SK-MEL-5 (cell line): ENCODE data around the gene LIAS. TPM values are rescaled to one million over a fixed set of nuclear protein-coding genes. Genes with fewer than 3 reads are reported as not detected.
"Not testable (repeated sequence)": the region's sequence is repeated elsewhere in the genome, so short reads cannot be mapped to it uniquely, and the experiment has no call there.

Experiments
- DNase-seq: peaks from one replicate; pipeline ENCODE4 v3.0.0-alpha.2; 2016; ENCODE audit warnings: low read depth, low spot score
- in situ Hi-C: cut with HindIII; loops from 2 replicates; pipeline ENCODE4 v1.10.0; 2016; ENCODE audit warnings: low sequenced_read_pairs, high pct_unique_total_duplicates, low pct_unique_long_range_greater_than_20kb
- polyA plus RNA-seq, 2 experiments: library from polyadenylated mRNA; depleted of rRNA; stranded (reverse); fragments of >200 nt; gene quantifications; 2 replicates each; pipeline ENCODE4 v1.2.3, GENCODE V29; 2015
- total RNA-seq: library from RNA; depleted of rRNA; stranded (reverse); fragments of >200 nt; shearing (Covaris generic); gene quantifications from 2 replicates; pipeline ENCODE4 v1.2.3, GENCODE V29; 2014; rRNA removed

Gene LIAS
- total RNA-seq = 20.4 and 20.5 TPM in 2 replicates
- polyA plus RNA-seq (2015; cell fraction: cytosol; rRNA removed) = 15.6 and 17.2 TPM in 2 replicates
- 35.7 and 40.3 TPM in 2 replicates for polyA plus RNA-seq (2015; cell fraction: nucleus; rRNA removed)

DNA sequence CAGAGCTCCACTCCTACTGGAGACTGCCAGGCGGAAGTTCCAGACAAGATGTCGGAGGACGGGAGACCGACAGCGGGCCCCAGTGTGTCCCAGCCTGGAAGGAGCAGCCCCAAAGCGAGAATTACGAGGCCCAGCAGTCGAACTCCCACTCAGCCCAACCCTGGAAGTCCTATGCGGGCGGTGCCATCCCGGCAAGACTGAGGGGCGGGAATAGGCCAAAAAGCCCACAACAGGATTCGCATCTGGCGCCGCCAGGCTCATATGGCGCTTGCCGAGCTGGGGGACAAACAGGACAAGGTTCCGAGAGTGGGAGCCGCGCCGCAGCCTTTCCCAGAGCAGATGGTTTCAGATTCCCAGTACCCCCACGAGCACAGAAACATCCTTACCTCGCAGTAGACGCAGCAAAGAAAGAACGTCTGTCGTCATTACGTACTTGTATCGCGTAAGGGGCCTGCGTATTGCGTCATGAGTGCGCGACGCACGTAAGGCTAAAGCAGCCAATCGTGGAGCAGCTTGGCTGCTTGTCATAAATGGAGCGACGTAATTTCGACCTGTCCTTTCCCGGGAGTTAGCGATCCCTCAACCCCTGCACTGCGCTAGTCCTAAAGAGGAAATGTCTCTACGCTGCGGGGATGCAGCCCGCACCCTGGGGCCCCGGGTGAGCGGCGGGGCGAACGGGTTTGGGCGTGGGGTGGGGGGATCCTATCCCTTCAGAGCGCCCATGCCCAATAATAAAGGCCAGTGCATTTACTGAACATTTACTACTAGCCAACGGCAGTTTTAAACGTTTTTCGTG is at the start of gene LIAS, which contains the start of gene RPL9:
Gene LIAS (plus strand): TSS at position 552 of the 796 bp plus-strand sequence. CDS start 62 bp downstream, at position 614.
Gene RPL9 (minus strand): TSS at position 418 of the 796 bp plus-strand sequence. CDS start 483 bp downstream, outside the sequence.
- in situ Hi-C loops = no loop called here
- peak; percentile 98 for DNase-seq

DNA sequence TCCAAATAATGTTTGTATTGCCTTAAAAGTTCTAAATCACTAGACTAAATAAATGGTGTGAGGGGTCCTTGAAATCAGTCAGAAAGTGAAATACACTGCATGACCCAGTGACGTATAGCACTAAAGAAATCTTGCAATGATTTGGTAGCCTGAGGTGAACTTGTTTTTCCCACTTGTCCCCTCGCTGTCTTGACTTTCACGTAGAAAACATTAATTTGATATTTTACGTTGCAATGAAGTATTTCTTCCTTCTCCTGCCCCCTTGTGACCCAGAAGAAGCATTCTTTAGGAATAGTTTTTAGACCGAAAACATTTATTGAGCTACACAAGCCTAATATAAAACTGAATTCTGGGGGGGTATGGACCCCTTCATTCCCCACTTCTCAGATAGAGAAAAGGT is 48.4 kb upstream of the LIAS start:
- in situ Hi-C loops = no loop called here
- peak; percentile 28 for DNase-seq

DNA sequence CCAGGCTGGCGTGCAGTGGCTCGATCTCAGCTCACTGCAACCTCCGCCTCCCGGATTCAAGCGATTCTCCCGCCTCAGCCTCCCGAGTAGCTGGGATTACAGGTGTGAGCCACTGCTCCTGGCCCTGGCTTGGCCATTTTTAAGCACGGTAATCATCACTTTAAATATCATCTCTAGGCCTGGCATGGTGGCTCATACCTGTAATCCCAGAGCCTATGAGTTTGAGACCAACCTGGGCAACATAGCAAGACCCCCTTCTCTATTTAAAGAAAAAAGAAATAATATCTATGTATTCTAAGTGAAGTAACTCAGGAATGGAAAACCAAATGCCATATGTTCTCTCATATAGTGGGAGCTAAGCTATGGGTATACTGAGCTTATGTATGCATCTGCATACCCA is 47.3 kb upstream of the LIAS start:
- in situ Hi-C loops = not testable (repeated sequence)

DNA sequence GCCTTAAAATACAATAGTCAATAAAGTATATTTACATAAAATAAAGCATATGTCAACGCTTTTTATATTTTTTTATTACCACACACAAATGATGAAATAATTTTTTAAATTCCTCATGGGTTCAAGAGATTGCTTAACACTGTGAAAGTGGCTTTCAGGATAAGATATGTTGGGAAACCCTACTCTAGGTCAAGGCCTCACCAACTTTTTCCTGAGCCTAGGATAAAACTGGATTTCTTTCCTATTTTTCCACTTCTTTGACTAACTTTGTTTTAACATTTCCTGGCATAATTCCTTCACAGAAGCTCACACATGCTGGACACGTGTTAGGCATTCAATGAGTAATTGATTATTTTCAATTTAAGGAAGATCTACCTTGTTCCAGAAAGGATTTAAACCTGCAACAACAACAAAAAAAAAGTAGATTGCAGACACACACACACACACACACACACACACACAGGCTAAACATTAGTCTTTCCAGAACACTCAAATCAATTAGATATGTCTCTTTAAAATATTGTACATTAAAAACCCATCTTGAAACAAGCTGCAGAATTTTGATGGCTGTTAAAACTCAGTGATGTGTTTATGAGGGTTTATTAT is 43.1 kb upstream of the LIAS start:
- in situ Hi-C loops = no loop called here
- DNase-seq = no peak

More for the DNA sequence above, 47.3 kb upstream of the LIAS start:
- not testable (repeated sequence) for DNase-seq

DNA sequence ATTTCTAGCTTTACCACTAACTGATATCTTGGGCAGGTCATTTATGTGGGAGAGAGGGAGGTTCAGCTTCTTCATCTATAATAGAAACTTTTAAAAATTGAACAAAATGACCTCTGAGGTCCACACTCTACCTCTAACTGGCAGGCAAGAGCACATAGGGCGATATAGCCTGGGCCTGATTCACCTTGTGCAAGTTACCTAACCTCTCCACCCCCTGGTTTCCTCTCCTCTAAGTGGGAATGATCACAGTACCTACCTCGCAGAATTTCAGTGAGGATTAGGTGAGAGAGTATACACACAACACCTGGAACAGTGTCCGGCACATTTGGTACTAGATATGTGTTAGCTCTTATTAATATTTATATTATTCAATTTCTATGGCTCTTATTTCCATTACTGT is 36.6 kb upstream of the LIAS start:
- DNase-seq = no peak
- in situ Hi-C loops = no loop called here

DNA sequence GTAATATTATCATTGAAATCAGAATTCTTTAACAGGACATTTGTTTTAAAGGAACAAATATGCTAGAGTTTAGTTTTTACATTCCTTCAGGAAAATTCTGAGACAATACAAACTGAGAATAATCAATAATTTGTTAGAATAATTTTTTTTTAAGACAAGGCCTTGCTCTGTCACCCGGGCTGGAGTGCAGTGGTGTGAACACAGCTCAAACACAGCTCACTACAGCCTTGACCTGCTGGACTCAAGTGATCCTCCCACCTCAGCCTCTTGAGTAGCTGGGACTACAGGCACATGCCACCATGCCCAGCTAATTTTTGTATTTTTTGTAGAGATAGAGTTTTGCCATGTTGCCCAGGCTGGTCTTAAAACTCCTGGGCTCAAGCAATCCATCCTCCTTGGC is 33.6 kb upstream of the LIAS start:
- in situ Hi-C loops, DNase-seq: not testable (repeated sequence)

DNA sequence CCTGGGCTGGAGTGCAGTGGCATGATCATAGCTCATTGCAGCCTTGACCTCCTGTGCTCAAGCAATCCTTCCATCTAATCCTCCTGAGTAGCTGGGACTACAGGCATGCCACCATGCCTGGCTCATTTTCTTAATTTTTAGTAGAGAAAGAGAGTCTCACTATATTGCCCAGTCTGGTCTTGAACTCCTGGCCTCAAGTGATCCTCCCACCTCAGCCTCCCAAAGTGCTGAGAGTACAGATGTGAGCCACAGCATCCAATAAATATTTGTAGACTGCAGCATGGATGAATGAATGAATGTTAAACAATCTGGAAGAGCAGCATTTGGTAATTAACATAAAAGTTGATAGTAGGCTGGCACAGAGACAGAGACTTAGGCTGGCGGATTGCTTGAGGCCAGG is 32.1 kb upstream of the LIAS start:
- in situ Hi-C loops = no loop called here
- no peak for DNase-seq

DNA sequence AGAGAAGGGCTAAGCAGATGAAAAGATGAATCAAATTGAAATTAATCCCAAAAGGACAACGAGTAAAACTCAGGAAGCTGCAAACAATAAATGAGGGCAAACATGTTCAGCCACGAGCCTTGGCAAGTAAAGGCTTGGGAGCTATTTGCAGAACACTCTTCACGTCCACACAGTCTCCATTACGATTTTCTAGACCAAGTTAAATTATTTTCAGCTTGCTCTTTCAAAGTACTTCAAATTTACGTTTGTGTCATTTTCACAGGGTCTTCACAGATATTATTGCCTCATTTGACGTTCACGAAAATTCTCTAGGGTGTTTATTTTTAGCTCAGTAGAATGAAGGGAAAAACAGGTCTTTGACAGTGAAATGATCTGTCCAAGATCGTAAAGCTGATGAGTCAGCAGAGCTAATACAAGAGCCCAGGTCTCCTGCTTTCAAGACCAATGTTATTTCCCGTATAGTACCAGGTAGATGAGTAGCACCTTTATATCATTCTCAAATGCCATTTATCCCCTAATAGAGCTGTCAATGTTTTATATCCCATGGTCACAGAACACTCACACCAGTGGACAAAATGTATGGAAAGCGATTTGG is 31.2 kb upstream of the LIAS start:
- no peak for DNase-seq
- in situ Hi-C loops = no loop called here

DNA sequence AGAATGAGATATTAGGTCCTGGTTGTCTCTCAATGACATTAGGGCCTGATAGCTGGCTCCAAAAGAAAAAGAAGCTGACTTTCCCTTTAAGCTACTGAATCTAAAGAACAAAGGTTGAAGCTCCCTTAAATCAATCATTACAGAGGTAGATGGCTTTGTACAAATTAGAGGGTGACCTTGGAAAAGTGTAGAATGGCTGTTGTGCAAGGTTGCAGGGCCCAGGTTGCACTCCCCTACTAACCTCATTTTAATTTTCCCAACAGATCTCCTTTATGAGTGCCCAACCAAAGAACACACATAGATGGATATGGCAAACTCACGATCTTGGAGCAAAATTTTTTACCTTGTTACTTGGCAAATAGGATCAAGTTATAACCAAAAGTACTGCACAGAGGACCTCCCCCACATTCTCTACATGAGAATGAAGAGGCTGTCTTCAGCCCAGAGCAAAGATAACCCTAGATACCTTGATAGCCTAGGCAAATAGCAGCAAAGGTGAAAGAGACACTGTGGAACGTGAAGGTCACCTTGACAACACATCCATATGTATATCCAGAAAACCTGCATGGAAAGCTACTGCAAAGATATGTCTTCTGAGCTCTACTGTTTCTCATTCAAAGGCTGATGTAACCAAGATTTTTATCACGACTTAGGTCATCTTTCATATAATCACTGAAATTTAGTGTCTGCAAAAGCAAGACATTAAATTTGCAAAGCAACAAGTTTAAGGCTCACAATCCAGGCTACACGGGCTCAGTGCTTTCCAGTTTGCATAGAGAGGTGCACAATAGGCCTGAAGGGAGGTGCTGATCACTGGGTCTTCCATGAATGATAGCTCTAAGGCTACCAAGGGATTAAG is 29.2 kb upstream of the LIAS start:
- in situ Hi-C loops = no loop called here
- DNase-seq = no peak

DNA sequence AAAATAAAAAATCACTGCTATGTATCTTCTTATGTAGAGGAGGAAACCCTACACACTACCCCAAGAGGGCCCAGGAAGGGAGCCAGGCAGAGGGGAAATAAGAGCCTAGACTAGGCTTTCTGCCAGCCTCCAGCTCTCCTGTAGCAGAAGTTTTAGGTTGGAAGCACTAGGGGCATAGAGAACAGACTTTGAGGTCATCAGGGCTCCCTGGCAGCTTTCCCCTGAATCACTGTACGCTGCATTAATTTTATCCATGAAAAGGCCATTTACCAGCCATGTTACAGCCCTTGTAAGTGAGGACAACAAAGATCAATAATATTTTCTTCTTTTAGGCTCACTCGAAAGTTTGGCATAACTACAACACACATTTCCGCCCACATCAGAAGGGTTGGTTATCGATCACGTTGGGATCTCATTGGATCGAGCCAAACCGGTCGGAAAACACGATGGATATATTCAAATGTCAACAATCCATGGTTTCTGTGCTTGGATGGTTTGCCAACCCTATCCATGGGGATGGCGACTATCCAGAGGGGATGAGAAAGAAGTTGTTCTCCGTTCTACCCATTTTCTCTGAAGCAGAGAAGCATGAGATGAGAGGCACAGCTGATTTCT is 24.9 kb upstream of the LIAS start:
- no peak for DNase-seq
- in situ Hi-C loops = no loop called here

DNA sequence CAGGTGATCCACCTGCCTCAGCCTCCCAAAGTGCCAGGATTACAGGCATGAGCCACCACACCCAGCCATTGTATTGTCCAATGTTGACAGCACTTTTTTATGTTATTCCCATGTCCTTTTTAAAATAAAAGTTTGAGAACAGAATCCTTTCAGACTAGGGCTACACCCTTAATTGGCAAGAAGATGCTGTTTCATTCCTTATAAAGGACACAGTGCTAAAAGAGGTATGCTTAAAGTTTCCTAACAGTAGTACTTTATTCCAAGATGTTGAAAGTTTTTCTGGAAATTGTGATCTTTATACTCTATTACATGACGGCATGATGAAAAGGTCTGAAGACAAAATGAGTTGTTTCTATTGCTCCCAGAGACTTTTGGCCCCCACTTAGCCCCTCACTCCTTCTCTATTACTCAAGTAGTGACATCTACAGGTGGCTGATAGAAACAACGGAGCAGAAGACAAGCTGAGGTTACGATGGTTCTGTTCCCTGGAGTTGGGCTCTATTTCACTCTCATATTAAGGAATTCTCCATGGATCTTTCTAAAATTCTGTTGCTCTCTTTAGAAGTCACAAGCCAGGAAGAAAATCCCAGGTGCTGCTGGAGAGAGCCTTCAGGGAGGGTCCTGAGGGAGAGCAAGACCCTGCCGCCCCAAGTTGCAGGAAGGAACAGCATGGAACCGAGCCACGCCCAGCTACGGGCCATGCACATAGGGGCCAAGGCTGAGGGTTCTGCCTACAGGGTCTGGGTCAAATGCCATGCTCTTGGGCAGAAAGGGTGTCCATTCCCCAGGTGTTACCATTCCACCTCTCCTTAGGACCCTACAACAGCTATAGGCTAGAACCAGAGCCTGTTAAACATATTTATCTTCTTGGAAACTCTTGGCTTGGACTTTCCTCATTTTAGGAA is 22.9 kb upstream of the LIAS start:
- DNase-seq = peak; percentile 25
- in situ Hi-C loops = no loop called here

DNA sequence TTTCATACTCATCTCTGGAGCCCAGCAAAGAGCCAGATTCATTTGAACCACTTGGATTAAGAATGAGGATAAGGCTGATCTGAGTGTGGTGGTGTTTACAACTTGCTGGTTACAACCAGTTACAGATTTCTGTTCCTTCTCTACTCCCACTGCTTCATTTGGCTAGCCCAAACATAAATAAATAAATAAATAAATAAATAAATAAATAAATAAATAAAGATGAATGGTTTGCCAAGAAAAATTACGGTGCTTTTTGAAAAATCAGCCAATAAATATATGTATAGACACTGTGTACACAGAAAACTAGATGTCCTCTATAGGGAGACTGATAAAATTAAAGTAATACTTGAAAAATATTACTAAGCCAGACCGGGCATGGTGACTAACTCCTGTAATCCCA is 17.3 kb upstream of the LIAS start:
- in situ Hi-C loops = no loop called here
- no peak for DNase-seq

DNA sequence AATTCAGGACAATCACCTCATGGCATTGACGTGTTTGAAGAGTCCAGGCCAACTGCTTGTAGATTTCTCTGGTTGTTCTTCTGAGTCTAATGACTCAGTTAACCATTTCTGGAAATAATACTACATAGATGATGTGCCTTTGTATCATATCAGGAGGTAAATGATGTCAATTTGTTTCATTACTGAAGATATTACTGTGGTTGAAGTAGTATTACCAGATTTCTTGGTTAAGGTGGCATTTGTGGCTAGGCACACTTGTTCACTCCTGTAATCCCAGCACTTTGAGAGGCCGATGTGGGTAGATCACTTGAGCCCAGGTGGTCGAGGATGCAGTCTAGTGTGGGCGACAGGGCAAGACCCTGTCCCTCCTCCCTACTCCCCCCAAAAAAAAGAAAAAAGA is 15.9 kb upstream of the LIAS start:
- no peak for DNase-seq
- in situ Hi-C loops = no loop called here

DNA sequence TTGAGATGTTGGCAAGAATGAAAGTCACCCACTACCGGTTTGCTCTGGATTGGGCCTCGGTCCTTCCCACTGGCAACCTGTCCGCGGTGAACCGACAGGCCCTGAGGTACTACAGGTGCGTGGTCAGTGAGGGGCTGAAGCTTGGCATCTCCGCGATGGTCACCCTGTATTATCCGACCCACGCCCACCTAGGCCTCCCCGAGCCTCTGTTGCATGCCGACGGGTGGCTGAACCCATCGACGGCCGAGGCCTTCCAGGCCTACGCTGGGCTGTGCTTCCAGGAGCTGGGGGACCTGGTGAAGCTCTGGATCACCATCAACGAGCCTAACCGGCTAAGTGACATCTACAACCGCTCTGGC is 12.4 kb upstream of the LIAS start:
- DNase-seq = no peak
- in situ Hi-C loops = no loop called here

DNA sequence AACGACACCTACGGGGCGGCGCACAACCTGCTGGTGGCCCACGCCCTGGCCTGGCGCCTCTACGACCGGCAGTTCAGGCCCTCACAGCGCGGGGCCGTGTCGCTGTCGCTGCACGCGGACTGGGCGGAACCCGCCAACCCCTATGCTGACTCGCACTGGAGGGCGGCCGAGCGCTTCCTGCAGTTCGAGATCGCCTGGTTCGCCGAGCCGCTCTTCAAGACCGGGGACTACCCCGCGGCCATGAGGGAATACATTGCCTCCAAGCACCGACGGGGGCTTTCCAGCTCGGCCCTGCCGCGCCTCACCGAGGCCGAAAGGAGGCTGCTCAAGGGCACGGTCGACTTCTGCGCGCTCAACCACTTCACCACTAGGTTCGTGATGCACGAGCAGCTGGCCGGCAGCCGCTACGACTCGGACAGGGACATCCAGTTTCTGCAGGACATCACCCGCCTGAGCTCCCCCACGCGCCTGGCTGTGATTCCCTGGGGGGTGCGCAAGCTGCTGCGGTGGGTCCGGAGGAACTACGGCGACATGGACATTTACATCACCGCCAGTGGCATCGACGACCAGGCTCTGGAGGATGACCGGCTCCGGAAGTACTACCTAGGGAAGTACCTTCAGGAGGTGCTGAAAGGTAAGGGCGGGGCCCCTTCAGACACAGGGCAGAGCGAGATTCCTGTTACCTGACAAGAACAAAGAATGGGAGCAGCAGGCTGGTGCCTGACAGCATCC is 11.8 kb upstream of the LIAS start:
- in situ Hi-C loops = no loop called here
- no peak for DNase-seq

DNA sequence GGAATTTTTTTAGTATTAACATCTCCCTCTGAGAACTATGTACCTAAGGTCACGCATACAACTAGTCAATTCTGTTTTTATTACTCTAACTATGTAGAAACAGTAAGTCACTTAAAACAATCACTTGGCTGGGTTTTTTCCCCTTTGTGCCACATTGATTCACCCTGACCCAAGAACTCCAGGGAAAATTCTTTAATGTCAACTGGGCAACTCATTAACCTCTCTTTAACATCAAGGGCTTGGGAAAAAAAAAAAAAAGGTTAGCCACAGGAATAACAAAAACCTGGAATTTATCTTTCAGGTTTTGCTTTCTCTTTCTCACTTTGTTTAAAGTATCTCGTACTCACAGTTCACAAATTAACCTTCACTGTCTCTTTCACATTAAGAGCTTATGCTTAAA is 8.2 kb upstream of the LIAS start:
- DNase-seq = no peak
- in situ Hi-C loops = no loop called here
